ENCODE results near the gene MFSD2B. TPM values are rescaled to one million over a fixed set of nuclear protein-coding genes. Genes with fewer than 3 reads are reported as not detected.

The MFSD2B gene
- total and polyA plus RNA-seq, 10 of the 15 experiments (the other 5 are each of a cell fraction or from before 2014, with no cell fraction given): 0.07 to 0.51 (median 0.16) TPM; not detected in 4

- Histone ChIP-seq H4K20me1 (ENCODE audit: control insufficient read depth, insufficient read depth) (no peaks in the 10 kb centered on the region), H3K9ac (ENCODE audit: control insufficient read depth, insufficient read depth, low read length) (no peak overlapping the region), H3K36me3 (ENCODE audit: control insufficient read depth in 2 of 2, insufficient read depth in 2 of 2, low read length in 1 of 2) (no peaks in the 10 kb centered on the region), H3K27me3 (replicated peaks in 1 of 2; ENCODE audit: control insufficient read depth in 2 of 2, insufficient read depth in 2 of 2, low read length in 1 of 2) (no peaks in the 10 kb centered on the region), H3K4me3 (no peak overlapping the region), H3K9me3 (replicated peaks; ENCODE audit: control insufficient read depth, insufficient read depth, low read length) (no peaks in the 10 kb centered on the region), H3K4me2 (ENCODE audit: control insufficient read depth, insufficient read depth) (no peak overlapping the region), H3K4me1 (ENCODE audit: control insufficient read depth, insufficient read depth, low read length) (no peaks in the 10 kb centered on the region), H3K79me2 (ENCODE audit: control insufficient read depth, insufficient read depth, low read length) (no peaks in the 10 kb centered on the region), H2AFZ (ENCODE audit: control insufficient read depth, low read depth, low read length) (no peak overlapping the region), H3K27ac (ENCODE audit: control insufficient read depth, insufficient read depth) (no peak overlapping the region)
- FAIRE-seq (no peak), ATAC-seq (no peak), DNase-seq (ENCODE audit: low read depth, low spot score) (no peak)
- no TSS peak for BruUV-seq (replicated peaks)
- in situ Hi-C loops (cut with MboI): no loop called here
- ChIA-PET RAD21 (ENCODE audit: unreplicated experiment) (interaction anchor here (1.2 kb wide), 1 partner anchor 66 kb away, joined by 5 read pairs; the partner anchor contains the start of gene ATAD2B), POLR2A (interaction anchor here (0.6 kb wide), 1 partner anchor 66 kb away, joined by 7 read pairs; no protein-coding TSS in a partner anchor), SMC1A (ENCODE audit: uncharacterized antibody, unreplicated experiment) (interaction anchor here (1.1 to 1.5 kb wide), 3 partner anchors 10 to 168 kb away, joined by 3 to 5 read pairs (median 3); partner anchors contain the start of gene ATAD2B), CTCF (interaction anchor here (0.9 to 1.8 kb wide), 3 partner anchors 65 to 168 kb away, joined by 3 to 5 read pairs (median 3); partner anchors contain the start of gene TP53I3)
- WGBS (ENCODE audit: insufficient coverage, insufficient replicate concordance, low lambda C conversion rate, missing lambda C conversion rate): 50% methylated on average over 1 of the region's 1 CpG
- intact Hi-C loops (cut with micrococcal nuclease; ENCODE audit: unreplicated experiment): no loop called here
- TF ChIP-seq, protein P1, sequence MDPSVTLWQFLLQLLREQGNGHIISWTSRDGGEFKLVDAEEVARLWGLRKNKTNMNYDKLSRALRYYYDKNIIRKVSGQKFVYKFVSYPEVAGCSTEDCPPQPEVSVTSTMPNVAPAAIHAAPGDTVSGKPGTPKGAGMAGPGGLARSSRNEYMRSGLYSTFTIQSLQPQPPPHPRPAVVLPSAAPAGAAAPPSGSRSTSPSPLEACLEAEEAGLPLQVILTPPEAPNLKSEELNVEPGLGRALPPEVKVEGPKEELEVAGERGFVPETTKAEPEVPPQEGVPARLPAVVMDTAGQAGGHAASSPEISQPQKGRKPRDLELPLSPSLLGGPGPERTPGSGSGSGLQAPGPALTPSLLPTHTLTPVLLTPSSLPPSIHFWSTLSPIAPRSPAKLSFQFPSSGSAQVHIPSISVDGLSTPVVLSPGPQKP (IDR thresholded peaks at IDR 0.05; ENCODE audit: low read depth, low read length): no peak
- TF ChIP-seq SMC3 (IDR thresholded peaks at IDR 0.05; ENCODE audit: borderline replicate concordance, low read length) (no peak), GATAD2B (conservative IDR thresholded peaks at IDR 0.05; ENCODE audit: low read depth) (no peak), KAT2A (conservative IDR thresholded peaks at IDR 0.05; ENCODE audit: control insufficient read depth, low read depth, low read length) (no peak), SIN3A (IDR thresholded peaks at IDR 0.05; ENCODE audit: low read depth, low read length) (no peak), HSF1 (IDR thresholded peaks at IDR 0.05; ENCODE audit: low read depth, low read length) (no peak), SMAD1 (IDR thresholded peaks at IDR 0.05; ENCODE audit: low read depth, partially characterized antibody) (no peak), WRNIP1 (IDR thresholded peaks at IDR 0.05; ENCODE audit: borderline replicate concordance, low read depth, low read length) (no peak), ZNF274 (IDR thresholded peaks at IDR 0.05; ENCODE audit: insufficient read depth, insufficient read length) (no peak), CUX1 (IDR thresholded peaks at IDR 0.05; ENCODE audit: insufficient replicate concordance, low read depth, low read length) (no peak), KLF5 (IDR thresholded peaks at IDR 0.05; ENCODE audit: partially characterized antibody) (no peak), ZBTB4 (CRISPR knock-in tag; IDR thresholded peaks at IDR 0.05) (no peak), PAX5 (IDR thresholded peaks at IDR 0.05; ENCODE audit: borderline replicate concordance, low read depth, low read length) (no peak)
Measured at GRCh38 chr2:23992931-23993330, 17.0 kb upstream of the MFSD2B start.
